HEK293T (cell line): ENCODE results near the gene LYPD6B.

Source experiments
- ARNT ChIP-seq: fragments of 450-650 bp; IDR thresholded peaks from 2 replicates; pipeline ENCODE4 v1.6.1; 2017; ENCODE audit warnings: mild to moderate bottlenecking
- BHLHE40 ChIP-seq: fragments of 450-650 bp; IDR thresholded peaks from 2 replicates; pipeline ENCODE4 v1.6.1; 2016; ENCODE audit warnings: mild to moderate bottlenecking, moderate library complexity, borderline replicate concordance
- ELF4 ChIP-seq: fragments of 450-650 bp; IDR thresholded peaks from 2 replicates; pipeline ENCODE4 v1.6.1; 2017; ENCODE audit warnings: antibody characterized with exemption
- FOXA1 ChIP-seq: fragments of 450-650 bp; IDR thresholded peaks from 2 replicates; pipeline ENCODE4 v1.6.1; 2016; ENCODE audit warnings: mild to moderate bottlenecking
- FOXK2 ChIP-seq: fragments of 450-650 bp; IDR thresholded peaks from 2 replicates; pipeline ENCODE4 v1.6.1; 2016; ENCODE audit warnings: mild to moderate bottlenecking
- FOXM1 ChIP-seq: fragments of 450-650 bp; IDR thresholded peaks from 2 replicates; pipeline ENCODE4 v1.6.1; 2017; ENCODE audit warnings: mild to moderate bottlenecking, borderline replicate concordance
- HDGF ChIP-seq: fragments of 450-650 bp; IDR thresholded peaks from 2 replicates; pipeline ENCODE4 v1.6.1; 2017; ENCODE audit warnings: antibody characterized with exemption, borderline replicate concordance
- NFRKB ChIP-seq: fragments of 450-650 bp; IDR thresholded peaks from 2 replicates; pipeline ENCODE4 v1.6.1; 2016; ENCODE audit warnings: mild to moderate bottlenecking, moderate library complexity
- PKNOX1 ChIP-seq: fragments of 450-650 bp; IDR thresholded peaks from 2 replicates; pipeline ENCODE4 v1.6.1; 2016
- SP1 ChIP-seq: fragments of 450-650 bp; IDR thresholded peaks from 2 replicates; pipeline ENCODE4 v1.6.1; 2017
- SUZ12 ChIP-seq: fragments of 450-650 bp; IDR thresholded peaks from 2 replicates; pipeline ENCODE4 v1.6.1; 2016; ENCODE audit warnings: mild to moderate bottlenecking

GRCh38 chr2:149226790-149227189 is 188.3 kb downstream of the LYPD6B start:
- TF ChIP-seq PKNOX1 = peak; percentile 38; the same call in 1 of the 2 replicates
- TF ChIP-seq BHLHE40 = no peak
- TF ChIP-seq ARNT = no peak
- TF ChIP-seq HDGF = no peak
- TF ChIP-seq FOXA1 = no peak
- no peak for TF ChIP-seq SP1
- no peak for TF ChIP-seq ELF4
- no peak for TF ChIP-seq FOXM1
- TF ChIP-seq NFRKB = no peak
- no peak for TF ChIP-seq FOXK2
- TF ChIP-seq SUZ12 = no peak
